ENCODE data around the gene CDKN1A.
"Not testable (repeated sequence)": the region's sequence is repeated elsewhere in the genome, so short reads cannot be mapped to it uniquely, and the experiment has no call there.

The CDKN1A gene

DNA sequence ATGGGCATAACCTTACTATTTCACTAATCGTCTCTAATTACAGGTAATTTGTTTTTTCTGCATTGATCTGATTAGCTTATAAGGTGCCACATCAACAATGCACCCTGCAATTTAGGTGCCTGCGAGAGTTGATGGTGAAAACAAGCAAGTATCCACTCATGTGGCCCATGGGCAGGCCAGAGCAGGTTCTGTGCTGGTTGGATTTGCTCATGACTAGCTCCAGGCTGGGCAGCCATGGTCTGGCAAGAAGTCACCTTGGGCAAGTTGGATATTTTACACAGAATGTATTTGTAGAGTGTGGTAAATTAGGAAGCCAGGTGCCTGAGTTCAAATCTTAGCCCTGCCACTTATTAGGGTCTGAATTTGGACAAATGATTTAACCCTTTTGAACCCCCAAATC is 44.4 kb downstream of the CDKN1A start:
- DNase-seq, result no peak

DNA sequence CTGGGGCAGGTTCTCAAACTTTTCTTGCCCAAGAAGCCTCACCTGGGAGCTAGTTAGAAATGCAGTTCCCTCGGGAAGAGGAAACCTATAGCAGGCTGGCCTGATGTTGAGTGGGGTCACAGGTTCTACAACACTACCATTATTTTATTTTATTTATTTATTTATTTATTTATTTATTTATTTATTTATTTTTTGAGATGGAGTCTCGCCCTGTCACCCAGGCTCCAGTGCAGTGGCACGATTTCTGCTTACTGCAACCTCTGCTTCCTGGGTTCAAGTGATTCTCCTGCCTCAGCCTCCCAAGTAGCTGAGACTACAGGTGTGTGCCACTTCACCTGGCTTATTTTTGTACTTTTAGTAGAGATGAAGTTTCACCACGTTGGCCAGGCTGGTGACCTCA is 45.5 kb downstream of the CDKN1A start:
- not testable (repeated sequence) for DNase-seq

DNA sequence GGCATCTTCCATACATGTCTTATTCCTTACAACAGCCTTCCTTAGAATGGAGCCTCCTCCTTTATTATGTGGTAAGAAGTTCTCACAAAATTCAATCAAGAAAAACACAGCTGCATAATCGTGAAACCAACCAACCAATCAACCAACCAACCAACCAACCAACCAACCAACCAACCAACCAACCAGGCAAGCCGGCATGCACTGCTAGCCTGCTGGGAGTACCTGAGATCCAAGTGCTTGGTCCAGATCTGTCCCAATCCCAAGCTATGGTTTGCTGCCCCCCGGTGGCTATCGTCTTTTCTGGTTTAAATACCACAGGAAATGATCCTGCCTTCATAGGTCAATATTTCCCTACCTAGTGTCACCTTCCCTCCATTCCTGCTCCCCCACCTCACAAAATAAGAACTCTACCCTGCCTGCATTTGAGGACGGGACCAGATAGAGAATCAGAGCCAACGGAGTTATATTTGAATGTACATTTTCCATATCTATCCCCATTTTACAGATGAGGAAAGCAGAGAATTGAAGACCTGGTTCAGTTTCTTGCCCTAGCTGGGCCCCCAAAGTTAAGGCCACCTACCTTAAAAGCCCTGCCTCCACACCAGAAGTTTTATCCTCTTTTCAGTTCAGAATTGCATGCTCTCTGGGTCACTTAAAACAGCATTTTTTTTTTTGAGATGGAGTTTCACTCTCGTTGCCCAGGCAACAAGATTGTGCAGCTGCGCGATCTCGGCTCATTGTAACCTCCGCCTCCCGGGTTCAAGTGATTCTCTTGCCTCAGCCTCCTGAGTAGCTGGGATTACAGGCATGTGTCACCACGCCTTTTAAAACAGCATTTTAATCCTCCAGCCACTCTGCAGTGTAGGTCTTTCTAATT is 46.2 kb downstream of the CDKN1A start:
- peak; percentile 1 for DNase-seq

DNA sequence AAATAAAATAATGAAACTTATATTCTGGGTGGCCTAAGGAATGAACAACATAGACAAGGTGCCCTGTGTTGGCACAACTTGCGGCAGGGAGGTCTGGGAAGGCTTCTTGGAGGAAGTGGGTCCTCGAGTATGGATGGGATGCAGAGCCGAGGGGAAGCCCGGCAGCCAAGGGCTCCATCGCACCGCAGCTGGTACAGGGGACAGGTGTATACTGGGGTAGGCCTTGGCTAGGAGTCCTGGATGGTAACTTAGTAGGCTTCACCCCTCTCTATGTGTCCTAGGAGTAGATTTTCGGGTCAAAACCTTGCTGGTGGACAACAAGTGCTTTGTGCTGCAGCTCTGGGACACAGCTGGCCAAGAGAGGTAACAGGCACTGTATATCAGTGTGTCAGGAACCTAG is 47.1 kb downstream of the CDKN1A start:
- DNase-seq, result no peak

DNA sequence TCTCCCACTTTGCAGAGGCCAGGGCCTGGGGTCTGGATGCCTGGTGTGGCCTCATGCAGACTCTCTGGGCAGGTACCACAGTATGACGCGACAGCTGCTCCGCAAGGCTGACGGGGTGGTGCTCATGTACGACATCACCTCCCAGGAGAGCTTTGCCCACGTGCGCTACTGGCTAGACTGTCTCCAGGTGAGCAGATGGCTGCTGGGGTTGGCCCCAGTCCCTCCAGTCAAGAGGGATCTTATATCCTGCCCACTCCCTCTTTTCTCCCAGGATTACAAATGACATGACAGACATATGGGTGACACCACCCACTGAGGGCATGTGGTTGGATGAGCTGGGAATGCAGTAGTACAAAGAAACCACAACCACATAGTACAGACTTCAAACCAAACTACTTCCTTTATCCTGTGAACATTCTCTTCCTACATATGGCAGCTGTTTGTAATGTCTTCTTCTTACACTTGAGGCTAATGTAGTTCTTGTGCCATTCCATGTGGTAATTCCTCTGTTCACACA is 49.0 kb downstream of the CDKN1A start:
- DNase-seq, result peak; percentile 87

DNA sequence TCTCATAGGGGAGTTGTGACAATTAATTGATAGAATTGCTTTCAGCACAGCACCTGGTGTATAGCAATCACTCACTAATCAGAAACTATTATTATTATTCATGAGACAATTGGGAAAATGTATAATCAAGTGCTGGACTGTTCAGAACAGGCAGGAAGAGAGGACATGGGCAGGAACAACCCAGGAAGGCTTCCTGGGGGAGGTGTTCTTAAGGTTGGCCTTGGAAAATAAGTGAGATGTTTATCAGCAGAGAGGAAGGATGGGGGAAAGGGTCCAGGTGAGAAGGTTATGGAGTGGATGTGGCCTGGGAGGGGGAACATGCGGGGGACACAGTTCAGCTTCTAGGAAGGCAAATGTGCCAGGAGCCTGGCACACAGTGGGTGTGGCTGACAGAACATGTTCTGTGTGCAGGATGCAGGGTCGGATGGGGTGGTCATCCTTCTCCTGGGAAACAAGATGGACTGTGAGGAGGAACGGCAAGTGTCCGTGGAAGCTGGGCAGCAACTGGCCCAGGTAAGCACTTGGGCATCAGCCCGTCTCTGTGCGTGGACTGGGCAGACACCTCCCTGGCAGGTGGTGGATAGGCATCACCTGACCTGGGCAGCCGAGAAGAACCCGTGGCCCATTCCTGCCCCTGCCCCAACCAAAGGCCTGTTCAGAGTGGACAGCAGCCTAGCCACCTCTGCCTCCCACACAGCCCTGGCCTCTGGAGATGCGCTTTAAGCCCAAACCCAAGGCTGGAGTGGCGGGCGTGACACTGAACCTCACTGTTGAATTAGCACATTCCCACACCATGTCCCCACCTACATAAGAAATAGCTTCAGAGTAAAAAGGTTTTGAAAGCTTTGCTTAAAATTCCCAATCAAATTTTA is 50.0 kb downstream of the CDKN1A start:
- no peak for DNase-seq

DNA sequence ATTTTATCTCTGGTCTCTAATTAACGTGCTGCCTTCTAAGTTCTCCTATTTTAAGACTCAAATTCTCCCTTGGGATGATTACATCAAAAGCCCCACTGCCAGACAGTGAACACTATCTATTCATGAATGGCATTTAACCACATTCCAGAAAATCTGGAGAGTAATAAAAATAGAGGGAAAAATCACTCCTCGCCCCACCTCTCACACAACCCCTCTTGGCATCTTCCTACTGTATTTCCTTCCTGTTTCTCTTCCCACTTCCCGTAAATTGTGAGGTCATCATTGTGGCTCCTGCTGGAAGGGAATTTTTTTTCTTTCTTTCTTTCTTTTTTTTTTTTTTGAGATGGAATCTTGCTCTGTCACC is 50.6 kb downstream of the CDKN1A start:
- DNase-seq, result no peak

DNA sequence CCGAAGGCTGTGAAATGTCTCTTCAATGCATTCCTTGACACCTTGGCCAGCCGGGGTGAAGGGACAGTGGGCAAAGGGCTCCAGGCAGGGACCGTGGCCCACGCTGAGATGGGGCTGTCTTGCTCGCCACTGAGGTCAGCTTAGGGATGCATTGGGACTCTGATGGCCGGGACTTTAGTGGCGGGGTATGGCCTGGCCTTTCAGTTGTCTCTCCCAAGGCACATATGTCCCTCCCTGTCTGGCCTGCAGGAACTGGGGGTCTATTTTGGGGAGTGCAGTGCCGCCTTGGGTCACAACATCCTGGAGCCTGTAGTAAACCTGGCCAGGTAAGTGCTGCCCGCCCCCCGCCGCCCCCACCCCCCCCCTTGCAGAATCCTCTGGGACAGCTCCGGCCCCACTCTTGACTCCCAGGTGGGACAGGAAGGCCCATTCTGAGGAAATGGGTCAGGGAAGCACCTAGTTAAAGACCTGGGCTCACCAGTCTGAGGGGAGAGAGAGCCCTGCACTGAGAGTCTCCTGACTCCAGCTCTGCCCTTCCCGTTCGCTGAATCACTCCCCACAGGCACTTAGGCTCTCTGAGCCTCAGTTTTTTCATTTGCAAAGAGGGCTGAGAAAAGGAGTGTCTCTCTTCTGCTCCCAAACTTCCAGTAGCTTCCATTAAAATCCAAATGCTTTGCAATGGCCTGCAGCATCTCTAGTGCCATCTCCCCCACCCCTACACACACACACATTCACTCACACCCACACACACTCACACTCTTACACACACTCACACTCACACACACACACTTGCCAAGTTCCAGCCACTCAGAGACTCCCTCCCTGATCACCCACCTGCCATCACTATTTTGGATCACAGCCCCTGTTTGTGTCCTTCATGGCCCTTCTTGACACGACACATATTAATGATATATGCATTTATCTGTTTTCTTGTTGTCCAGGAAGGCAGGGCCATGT is 52.2 kb downstream of the CDKN1A start:
- no peak for DNase-seq

DNA sequence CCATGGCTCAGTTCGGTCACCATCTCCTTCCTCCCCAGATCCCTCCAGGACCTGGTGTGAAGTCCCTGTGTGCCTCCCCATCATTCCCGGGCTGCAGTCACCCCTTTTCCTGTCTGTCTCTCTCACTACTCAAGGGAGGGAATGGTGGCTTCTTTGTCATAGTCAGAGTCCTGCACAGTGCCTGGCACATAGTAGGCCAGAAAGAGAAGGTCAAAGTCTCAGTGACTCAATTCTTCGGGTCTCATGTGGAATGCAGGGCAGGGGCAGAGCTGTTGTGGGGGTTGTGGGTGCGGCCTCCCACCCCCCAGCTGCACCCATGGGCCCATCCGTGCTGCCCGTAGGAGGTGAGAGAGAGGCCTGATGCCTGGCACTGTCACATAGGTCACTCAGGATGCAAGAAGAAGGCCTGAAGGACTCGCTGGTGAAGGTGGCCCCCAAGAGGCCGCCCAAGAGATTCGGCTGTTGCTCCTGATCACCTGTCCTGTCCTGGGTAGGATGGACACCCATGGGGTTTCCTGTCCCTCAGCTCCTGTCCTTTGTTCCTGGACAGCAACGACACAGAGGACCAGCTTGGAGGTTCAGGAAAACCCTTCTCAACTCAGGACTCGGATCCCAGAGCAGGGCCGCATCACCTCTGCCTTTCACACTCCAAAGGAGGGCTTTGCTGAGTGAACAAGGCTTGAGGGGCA is 53.3 kb downstream of the CDKN1A start:
- no peak for DNase-seq

DNA sequence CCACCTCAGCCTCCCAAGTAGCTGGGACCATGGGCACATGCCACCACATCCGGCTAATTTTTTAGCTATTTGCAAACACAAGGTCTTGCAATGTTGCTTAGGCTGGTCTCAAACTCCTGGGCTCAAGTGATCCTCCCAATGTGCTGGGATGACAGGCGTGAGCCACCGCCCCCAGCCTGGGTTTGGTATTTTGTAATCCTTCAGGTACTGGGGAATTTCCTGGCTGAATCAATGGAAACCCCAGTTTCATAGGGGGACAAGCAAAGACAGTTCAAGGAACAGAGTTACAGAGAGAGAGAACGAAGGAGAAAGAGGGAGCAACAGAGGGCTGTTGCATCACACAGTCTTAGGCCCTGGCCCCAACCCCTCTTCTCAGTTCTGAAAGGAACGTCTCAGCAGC is 54.8 kb downstream of the CDKN1A start:
- no peak for DNase-seq

DNA sequence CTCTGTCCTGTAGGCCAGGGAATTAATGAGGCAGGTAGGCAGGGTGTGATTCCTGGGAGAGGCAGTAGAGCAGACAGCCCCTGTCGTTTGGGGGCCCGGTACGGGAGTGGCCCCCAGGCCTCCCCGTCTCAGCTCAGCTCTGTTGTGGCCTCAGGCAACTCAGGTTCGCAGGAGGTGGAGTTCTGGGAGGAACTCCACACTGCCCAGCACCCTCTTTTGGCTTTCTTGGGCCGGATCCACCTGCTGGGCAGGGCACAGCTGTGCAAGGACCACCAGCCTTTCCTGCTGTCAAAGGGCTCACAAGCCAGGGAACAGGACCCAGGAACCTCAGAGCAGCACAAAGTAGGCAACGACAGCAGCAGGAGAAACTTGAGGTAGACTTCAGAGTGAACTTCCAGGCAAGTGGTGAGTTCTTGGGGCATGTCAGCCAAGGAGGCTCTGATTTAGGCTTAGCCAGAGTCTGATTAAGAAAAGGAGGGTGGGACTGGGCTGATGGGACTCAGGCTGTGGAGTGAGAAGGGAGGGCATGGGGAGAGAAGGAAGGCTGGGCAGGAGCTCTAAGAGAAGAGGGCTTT is 56.1 kb downstream of the CDKN1A start:
- no peak for DNase-seq

DNA sequence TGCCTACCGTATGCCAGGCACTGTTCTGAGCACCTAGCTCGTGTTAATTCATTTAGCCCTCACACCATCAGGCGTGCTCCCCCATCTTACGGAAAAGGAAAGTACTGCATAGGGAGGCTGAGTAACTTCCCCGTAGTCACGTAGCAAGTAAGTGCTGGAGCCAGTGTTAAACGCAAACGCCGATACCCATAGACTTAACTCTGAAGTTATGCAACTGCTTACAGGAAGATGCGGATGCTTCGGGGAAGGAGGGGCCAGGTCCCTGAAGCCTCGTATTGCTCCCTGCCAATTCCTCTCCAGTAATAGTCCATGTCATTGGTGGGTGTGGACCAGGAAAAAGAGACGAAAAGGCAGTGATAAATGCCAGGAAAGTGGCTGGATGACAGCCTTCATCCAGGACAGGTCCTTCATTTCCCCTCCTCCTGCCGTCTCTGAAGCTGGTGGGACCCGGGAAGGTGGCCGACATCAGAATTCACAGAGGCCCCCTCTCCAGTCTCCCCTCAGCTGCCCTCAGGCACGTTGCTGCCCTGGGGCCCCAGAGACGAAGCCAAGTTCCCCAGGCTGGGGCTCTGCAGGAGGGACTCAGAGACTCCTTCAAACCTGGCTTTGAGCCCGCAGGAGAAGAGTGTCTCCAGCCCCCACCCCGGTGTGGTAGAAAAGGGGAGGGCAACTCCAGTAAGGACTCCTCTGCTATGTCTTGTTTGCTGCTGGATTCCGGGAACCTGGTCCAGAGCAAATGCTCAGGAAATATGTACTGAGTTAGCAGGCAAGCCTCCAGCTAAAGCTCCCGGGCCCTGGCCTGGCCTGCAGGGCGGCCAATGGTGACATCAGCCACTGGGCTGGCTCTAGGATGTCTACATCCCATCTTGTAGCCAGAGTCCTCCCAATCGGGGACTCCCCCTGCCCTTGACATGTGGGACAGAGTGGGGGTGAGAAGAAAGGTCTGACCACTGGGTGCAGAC is 56.9 kb downstream of the CDKN1A start:
- DNase-seq, result no peak

Data from NCI-H524 treated with DMSO at 0.1 percent for 48 hours (cell line).